HG02623 (cell line): ENCODE measurements around the gene AATK.

Source experiments
- ATAC-seq: cut with Tn5 transposase; IDR thresholded peaks from one replicate; pipeline ENCODE4 v1.9.1; 2021; ENCODE audit warnings: moderate library complexity; ENCODE audit not compliant: unreplicated experiment

The AATK gene, protein sequence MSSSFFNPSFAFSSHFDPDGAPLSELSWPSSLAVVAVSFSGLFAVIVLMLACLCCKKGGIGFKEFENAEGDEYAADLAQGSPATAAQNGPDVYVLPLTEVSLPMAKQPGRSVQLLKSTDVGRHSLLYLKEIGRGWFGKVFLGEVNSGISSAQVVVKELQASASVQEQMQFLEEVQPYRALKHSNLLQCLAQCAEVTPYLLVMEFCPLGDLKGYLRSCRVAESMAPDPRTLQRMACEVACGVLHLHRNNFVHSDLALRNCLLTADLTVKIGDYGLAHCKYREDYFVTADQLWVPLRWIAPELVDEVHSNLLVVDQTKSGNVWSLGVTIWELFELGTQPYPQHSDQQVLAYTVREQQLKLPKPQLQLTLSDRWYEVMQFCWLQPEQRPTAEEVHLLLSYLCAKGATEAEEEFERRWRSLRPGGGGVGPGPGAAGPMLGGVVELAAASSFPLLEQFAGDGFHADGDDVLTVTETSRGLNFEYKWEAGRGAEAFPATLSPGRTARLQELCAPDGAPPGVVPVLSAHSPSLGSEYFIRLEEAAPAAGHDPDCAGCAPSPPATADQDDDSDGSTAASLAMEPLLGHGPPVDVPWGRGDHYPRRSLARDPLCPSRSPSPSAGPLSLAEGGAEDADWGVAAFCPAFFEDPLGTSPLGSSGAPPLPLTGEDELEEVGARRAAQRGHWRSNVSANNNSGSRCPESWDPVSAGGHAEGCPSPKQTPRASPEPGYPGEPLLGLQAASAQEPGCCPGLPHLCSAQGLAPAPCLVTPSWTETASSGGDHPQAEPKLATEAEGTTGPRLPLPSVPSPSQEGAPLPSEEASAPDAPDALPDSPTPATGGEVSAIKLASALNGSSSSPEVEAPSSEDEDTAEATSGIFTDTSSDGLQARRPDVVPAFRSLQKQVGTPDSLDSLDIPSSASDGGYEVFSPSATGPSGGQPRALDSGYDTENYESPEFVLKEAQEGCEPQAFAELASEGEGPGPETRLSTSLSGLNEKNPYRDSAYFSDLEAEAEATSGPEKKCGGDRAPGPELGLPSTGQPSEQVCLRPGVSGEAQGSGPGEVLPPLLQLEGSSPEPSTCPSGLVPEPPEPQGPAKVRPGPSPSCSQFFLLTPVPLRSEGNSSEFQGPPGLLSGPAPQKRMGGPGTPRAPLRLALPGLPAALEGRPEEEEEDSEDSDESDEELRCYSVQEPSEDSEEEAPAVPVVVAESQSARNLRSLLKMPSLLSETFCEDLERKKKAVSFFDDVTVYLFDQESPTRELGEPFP (N-terminal part only)

DNA sequence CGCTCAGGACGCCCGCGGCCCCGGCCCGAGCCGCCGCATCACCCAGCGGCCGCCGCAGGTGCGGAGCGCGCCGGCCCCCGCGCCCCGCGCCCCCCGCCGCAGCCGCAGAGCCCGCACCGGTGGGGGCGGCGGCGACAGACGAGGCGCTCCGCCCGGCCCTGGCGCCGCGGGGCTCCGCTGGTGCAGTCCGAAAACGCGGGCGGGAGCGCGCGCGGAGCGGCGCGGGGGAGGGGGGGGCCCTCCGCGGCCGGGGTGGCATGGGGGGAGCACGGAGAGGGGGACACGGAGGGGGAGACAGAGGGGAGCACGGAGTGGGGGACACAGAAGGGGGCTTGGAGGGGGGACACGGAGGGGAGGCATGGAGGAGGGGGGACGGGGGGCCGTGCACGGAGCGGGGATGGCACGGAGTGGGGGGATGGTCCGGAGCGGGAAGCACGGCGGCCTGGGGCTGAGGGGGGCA, at the start of gene AATK:
Gene AATK, minus strand, starts transcription at position 189 of the 460 bp plus-strand sequence. CDS start 229 bp downstream, outside the sequence.
- no peak for ATAC-seq

DNA sequence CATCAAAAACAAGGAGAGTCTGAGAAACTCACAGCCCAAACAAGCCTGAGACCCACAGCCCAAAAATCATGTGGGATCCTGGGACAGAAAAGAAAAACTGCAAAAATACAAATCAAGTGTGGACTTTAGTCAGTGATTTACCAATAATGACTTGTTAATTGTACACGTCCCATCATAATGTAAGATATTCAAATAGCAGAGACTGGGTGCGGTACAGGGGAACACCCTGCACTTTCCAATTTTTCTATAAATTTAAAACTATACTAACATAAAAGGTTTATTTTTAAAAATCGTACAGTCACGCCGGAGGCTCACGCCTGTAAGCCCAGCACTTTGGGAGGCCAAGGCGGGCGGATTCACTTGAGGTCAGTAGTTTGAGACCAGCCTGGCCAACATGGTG, 48.0 kb upstream of the AATK start:
- ATAC-seq, result no peak

DNA sequence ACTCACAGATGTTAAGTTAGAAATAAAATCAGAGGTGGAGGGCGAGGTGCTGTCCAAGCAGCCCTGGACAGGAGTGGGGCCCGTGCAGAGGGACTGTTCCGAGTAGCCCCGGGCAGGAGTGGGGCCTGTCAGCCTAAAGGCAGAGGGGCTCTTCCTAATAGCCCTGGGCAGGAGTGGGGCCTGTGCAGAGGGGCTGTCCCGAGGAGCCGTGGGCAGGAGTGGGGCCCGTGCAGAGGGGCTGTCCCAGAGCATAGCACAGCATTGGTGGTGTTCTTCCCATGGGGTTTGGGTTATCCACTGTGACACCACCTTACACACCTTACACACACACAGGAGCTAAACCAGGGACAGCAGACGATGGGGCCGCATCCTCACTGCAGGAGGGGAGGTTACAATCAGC, 46.3 kb upstream of the AATK start:
- ATAC-seq, result no peak

DNA sequence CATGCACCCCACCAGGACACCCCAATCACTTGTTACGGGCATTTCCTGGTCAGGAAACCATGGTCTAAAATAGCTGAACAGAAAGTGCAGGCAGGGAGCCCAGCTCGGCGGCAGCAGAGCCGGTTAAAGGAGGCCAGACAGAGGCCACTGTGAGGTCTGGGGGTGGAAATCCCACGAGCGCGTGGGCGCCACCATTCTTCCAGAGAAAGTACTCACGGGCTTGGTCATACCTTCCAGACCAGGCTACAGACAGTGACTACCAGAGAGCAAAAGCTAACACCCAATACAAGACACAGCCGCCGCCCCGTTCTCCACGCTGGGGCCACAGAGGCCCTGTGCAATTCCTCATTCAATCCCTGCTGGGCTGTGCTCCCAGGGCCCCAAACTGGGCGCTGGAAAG, 44.8 kb upstream of the AATK start:
- ATAC-seq, result no peak

DNA sequence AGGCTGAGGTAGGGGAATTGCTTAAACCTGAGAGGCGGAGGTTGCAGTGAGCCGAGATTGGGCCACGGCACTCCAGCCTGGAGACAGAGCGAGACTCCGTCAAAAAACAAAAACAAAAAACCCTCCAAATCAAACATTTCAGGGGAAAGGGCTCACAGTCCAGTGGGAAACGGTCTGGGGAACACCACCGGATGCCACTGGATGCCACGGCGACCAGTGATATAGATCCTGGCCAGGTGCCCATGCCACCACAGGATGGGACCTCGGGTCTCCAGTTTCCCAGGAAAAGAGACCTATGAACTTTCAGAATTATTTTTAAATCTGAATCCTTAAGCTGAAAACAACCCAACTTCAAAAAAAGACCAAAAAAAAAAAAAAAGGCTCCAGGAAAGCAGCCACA, 44.4 kb upstream of the AATK start:
- no peak for ATAC-seq

DNA sequence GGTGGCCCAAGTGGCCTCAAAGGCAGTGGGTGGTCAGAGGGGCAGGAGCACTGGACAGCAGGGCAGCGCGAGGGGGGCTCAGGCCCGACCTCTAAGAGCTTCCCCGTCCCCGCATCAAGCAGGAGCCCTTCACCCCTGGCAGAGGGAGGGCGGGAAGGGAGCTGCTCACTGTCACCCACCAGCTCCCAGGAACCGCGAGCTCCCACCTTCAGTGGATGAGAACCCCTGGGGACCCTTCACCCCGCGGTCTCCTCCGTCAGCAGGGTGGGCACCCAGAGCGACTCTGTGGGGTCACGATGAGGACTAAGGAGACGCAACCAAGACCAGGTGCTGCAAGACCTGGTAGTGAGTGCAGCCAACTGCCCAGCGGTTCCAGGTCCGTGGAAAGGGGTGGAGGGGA, 43.1 kb upstream of the AATK start:
- ATAC-seq, result no peak

DNA sequence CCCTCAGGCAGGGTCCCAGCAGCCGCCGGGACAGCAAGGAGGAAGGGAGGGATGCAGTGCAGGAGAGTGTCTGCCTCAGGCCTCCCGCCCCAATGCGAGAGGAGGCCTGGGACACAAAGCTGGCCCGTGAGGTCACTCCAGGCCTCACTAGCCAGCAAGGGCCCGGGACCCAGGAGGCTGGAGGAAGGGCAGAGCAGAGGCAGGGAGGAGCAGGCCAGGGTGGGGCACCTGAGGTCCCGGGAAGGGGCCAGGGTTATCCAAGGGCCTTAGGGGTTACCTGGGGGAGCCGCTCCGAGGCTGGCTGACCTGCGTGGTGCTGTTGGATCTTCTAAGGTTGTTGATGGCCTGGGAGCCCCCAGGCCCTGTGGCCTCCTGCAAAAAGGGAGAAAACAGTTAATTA, 42.6 kb upstream of the AATK start:
- ATAC-seq, result no peak

DNA sequence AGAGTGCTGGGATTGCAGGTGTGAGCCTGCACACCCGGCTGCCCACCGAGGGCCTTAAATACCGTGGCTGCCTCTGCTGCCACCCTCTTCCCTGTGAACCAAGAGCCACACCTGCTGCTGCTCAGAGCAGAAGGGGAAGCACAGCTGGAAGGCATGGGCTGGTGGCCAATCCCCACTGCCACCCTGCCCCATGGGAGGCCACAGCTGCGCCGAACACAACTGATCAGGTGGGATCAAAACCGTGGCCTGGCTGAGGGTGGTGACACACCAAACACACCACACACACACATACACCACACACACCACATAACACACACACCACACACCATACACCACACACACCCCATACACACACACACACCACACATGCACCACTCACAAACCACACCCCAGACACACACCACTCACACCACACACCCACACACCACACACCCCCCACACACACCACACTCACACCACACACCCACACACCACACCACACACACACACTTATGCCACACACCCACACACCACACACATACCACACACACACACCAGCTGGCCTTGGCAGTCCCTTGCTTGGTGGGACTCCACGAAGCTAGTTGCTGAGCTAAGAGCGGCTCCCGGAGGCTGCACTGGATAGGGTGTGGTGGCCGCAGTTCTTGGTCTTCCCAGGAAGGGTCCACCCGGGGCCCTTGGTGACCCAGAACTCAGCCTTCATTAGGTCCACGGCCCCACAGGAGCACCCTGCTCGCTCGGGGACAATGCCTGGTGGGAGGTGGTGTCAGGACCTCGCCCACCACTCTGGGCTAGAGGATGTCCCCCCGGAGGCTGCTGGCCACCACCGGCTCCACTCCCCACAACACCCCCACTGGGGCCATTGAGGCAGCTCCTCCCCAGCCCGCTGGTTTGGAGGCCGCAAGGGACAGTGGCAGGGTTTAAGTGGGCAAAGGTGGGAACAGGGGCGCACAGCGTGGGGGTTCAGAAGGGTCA, 41.9 kb upstream of the AATK start:
- no peak for ATAC-seq

DNA sequence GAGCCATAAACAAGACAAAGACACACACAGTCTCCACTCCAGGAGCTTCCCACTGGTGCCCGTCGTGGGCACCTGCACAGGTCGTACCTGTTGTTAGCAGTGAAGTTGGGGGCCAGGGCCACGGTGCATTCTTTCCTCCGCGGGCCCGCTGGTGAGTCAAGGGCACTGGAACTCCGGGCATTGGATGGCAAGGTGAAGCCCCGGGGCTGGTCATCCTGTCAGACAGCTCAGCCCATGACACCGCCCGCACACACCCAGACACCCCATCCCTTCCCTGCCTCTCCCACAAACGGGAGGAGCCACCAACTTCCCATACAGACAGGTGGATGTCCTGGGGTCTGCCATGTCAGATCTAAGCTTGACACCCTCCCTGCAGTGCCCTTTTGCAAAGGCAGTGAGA, 40.6 kb upstream of the AATK start:
- no peak for ATAC-seq

DNA sequence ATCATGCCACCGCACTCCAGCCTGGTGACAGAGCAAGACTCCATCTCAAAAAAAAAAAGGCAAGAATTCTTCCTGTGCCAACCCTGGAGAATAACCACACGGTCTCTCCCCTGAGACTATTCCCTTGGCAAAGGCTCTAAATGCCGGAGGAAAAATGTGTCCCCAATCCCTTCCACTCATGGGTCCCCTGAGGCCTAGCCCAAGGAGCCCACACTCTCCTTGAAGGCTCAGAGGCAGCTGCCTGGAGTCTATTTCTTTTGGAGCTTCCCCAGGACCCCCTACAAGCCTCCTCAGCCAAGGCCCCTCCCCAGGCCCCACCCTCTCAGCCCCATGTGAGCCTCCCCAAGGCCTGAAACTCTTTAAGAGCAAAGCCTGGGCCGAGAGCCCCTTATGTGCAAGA, 40.1 kb upstream of the AATK start:
- no peak for ATAC-seq

DNA sequence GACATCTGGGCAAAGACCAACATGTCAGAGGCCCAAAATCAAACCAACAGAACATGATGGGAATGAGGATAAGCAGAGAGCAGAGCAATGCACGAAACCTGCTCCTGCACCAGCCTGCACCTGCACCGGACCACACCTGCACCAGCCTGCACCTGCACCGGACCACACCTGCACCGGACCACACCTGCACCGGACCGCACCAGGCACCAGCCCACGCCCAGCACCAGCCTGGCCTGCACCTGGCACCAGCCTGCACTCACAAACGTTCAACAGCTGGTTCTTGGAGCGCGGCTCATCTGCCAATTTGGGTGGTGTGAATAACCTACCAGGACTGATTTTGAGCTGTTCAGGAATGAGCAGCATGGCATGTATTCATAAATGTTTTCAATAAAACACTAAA, 38.6 kb upstream of the AATK start:
- no peak for ATAC-seq

DNA sequence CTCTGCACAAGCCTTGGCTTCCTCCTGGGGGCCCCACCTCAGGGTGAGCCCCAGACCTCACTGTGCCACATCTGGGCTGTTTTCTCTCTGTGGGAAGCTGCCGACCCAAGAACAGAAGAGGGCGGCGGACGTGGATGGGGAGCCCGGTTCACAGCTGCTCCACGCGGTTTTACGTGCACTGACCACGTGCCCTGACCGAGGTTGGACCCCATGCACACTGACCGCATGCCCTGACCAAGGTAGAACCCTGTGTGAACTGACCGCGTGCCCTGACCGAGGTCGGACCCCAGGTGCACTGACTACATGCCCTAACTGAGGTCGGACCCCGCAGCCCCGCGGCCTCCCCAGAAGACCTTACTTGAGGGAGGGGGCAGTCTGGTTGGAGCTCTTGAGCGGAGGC, 37.1 kb upstream of the AATK start:
- no peak for ATAC-seq

DNA sequence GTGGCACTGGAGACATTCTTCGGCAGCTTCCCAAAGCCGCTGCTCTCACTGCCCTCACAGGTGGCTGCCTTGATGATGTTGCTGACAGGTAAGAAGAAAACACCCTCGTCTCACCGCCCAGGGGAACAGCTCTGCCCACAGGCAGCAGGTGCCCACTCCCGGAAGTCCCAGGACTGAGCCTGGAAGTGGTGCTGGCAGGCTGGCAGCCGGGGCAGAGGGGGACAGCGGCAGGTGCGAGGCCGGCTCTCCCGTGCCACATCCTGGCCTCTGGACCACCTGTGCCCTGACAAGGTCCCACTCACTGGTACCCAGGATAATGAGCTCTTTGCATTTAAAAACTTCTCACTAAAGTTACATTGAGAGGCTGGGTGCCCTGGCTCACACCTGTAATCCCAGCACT, 36.3 kb upstream of the AATK start:
- ATAC-seq, result no peak

DNA sequence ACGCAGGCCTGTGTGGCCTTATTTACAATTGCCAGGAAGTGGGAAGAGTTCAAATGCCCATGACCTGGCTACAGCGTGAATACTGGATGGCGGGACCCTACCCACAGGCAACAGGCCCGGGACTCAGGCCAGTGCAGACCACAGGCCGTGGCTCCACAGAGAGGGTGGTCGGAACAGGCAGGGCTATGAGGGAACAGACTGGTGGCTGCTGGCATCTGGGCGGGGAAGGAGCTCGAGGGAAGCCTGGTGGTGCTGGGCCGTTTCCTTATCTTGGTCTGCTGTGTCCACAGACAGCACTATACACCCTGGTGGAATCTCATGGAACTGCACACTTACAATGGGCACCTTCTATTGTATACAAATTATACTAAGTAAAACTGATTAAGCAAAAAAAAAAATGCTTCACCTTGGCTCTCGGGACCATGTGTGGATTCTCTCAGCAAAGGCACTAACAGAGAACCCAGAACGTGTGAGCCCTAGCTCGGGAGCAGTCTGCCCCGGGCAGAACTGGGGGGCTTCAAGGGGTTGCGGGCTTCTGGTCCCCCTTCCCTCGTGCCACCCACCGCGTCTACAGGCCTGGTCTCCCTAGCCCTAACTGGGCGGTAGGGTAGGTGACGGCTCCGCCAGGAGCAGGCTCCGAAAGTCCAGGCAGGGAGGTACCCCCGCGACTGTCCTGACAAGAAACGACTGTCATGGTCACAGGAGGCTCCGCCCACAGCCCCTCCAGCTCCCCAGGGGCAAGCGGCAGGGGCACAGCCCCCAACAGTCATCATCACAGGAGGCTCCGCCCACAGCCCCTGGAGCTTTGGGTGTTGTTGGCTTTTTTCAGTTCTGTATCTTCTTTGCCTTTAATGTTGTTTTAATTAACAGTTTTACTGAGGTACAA, 34.9 kb upstream of the AATK start:
- no peak for ATAC-seq

DNA sequence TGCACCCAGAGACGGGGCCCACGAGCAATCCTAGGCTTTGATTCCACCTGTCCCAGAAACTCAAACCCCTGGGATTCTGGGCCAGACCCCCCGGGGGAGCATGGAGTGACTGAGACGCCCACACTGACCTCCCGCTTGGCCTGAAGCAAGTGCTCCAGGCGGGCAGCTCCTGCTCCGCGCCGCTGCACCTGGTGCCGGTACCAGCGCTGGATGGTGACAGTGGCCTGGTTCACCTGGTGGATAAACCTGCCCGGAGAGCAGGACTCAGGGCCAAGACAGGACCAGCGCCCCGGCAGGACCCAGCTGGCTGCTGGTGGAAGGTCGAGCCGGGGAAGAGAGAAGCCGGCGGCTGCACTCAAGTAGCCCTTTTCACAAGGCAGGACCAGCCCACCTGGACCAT, 34.2 kb upstream of the AATK start:
- no peak for ATAC-seq

DNA sequence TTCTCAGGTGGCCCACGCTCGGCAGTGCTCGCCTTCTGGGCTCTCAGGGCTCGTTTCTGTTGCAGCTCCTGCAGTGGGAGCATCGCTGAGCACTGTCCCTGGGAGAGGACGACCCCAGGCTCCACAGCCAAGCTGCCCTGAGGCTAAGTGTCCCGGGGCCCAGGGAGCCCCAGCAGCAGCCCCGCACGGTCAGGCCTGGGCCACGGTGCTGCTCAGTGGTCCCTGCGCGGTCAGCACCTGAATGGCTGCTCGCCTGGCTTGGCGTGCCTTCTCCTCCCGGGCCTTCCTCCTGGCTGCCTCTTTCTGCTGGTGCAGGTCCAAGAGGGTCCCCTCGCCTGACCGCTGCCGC, 33.4 kb upstream of the AATK start:
- no peak for ATAC-seq

DNA sequence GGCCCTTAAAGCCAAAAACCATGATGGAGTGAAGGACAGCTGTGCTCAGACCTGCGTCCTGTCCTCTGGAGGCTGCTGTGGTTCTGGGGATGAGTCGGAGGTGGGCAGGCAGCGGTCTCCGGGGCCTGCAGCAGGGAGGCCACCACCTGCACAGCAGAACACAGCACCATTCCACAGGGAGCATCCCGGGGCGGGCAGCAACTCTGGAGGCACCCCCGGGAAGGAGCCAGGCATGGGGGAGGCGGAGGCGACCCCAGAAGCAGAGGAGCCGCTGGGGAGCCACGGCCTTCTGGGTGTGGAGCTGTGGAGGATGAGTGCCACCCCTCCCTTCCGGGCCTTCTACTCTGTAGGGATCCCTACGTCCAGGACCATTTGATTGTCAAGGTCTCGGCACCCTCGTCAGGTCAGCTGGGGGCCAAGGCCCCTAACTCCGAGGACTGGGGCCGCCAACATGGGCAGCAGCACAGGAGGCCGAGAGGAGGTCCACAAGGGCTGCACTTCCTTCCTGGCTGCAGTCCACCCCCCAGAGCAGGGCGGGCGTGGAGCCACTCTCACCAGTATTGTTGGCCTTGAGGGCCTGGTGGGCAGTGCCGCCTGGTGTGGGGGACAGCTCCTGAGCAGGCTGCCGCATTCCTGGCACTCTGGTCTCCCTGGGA, 32.9 kb upstream of the AATK start:
- no peak for ATAC-seq

DNA sequence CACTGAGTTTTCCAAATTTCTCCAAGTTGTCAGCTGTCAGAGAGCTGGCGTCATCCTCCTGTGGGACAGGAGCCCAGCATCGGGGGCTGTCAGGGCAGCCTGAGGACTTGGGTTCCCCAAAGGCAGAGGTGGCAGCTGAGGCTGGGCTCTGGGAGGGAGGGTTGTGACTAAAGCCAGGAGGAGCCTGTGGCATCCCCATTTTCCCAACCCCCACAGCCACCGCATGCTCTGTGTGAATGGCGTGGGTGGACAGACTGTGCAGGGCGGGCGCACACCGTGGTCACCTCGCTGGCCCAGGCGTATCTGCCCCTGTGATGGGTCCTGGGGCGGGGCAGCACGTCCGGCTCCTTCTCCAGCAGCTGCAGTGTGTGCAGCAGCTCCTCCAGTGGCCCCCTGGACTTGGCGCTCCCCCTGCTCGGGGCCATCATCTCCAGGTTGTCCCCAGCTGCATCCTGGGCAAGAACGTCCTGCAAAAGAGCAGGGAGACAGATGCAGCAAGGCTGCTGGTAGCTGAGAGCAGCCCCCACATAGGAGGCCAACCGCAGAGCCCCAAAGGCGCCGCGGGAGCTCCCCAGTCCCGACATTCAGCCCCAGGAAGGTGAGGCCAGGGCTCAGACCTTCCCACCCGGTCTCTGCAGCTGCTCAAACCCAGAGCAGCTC, 31.9 kb upstream of the AATK start:
- no peak for ATAC-seq
